ENCODE measurements around the gene SLC12A6.

DNA sequence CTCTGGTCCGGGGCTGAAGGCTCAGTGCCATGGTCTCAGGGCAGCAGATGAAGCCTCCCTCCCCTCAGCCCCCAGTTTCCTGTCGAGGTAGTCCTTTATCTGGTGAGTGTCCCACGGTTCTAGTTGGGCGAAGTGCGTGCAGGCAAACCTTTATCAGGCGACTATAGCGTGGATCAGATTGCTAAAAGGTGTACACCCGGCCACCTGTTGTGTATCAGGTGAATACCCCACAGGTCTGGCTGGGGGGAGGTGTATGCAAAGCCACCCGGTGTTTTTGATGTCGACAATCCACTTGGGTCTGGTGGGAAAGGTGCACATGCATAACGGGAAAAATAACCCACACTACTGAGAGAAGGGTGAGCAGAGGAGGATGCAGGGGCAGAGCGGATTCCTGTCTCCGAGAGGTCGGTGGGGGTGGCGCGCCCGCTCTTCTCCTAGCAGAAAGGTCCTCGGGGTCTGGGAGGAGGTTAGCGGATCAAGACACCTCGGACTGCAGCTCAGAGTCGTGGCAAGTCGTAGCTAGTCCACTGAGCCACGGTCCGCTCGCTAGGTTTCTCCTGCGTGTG lies 507 bp downstream of the SLC12A6 start:
- TF ChIP-seq, protein P1, sequence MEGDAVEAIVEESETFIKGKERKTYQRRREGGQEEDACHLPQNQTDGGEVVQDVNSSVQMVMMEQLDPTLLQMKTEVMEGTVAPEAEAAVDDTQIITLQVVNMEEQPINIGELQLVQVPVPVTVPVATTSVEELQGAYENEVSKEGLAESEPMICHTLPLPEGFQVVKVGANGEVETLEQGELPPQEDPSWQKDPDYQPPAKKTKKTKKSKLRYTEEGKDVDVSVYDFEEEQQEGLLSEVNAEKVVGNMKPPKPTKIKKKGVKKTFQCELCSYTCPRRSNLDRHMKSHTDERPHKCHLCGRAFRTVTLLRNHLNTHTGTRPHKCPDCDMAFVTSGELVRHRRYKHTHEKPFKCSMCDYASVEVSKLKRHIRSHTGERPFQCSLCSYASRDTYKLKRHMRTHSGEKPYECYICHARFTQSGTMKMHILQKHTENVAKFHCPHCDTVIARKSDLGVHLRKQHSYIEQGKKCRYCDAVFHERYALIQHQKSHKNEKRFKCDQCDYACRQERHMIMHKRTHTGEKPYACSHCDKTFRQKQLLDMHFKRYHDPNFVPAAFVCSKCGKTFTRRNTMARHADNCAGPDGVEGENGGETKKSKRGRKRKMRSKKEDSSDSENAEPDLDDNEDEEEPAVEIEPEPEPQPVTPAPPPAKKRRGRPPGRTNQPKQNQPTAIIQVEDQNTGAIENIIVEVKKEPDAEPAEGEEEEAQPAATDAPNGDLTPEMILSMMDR (IDR thresholded peaks at IDR 0.05; ENCODE audit: poor library complexity, severe bottlenecking): no peak
- TF ChIP-seq EP300 (conservative IDR thresholded peaks at IDR 0.05; ENCODE audit: poor library complexity, severe bottlenecking) (no peak), TAF1 (IDR thresholded peaks at IDR 0.05; ENCODE audit: low read depth) (no peak), SMC3 (conservative IDR thresholded peaks at IDR 0.05; ENCODE audit: poor library complexity) (no peak), EZH2 (IDR thresholded peaks at IDR 0.05; ENCODE audit: borderline replicate concordance, insufficient read depth, low read length, poor library complexity, severe bottlenecking) (no peak), MXI1 (conservative IDR thresholded peaks at IDR 0.05; ENCODE audit: poor library complexity, severe bottlenecking) (no peak), POLR2AphosphoS5 (IDR thresholded peaks at IDR 0.05) (no peak), RAD21 (conservative IDR thresholded peaks at IDR 0.05) (no peak)
- TF ChIP-seq, protein P2, sequence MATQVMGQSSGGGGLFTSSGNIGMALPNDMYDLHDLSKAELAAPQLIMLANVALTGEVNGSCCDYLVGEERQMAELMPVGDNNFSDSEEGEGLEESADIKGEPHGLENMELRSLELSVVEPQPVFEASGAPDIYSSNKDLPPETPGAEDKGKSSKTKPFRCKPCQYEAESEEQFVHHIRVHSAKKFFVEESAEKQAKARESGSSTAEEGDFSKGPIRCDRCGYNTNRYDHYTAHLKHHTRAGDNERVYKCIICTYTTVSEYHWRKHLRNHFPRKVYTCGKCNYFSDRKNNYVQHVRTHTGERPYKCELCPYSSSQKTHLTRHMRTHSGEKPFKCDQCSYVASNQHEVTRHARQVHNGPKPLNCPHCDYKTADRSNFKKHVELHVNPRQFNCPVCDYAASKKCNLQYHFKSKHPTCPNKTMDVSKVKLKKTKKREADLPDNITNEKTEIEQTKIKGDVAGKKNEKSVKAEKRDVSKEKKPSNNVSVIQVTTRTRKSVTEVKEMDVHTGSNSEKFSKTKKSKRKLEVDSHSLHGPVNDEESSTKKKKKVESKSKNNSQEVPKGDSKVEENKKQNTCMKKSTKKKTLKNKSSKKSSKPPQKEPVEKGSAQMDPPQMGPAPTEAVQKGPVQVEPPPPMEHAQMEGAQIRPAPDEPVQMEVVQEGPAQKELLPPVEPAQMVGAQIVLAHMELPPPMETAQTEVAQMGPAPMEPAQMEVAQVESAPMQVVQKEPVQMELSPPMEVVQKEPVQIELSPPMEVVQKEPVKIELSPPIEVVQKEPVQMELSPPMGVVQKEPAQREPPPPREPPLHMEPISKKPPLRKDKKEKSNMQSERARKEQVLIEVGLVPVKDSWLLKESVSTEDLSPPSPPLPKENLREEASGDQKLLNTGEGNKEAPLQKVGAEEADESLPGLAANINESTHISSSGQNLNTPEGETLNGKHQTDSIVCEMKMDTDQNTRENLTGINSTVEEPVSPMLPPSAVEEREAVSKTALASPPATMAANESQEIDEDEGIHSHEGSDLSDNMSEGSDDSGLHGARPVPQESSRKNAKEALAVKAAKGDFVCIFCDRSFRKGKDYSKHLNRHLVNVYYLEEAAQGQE (IDR thresholded peaks at IDR 0.05; ENCODE audit: borderline replicate concordance): no peak

Data from neural cell (in vitro differentiated cells).